HEK293 (cell line): ENCODE results near the gene HOXA11.

Source experiments
- KLF9 ChIP-seq: fragments of 450-650 bp; formaldehyde crosslinking; IDR thresholded peaks from 2 replicates; pipeline ENCODE4 v1.5.1; 2016; ENCODE audit warnings: missing biosample characterization, missing genetic modification characterization, low read depth
- ZNF19 ChIP-seq: fragments of 450-650 bp; formaldehyde crosslinking; IDR thresholded peaks from 2 replicates; pipeline ENCODE4; 2016; ENCODE audit warnings: missing biosample characterization, missing genetic modification characterization, low read depth
- ZNF423 ChIP-seq: fragments of 450-650 bp; formaldehyde crosslinking; IDR thresholded peaks from 2 replicates; pipeline ENCODE4 v1.5.1; 2016; ENCODE audit warnings: missing biosample characterization, missing genetic modification characterization
- ZNF670 ChIP-seq: fragments of 450-650 bp; formaldehyde crosslinking; IDR thresholded peaks from 2 replicates; pipeline ENCODE4 v1.5.1; 2016; ENCODE audit warnings: missing biosample characterization, missing genetic modification characterization, low read depth
- TF ChIP-seq, protein P1 (sequence below): fragments of 450-650 bp; formaldehyde crosslinking; IDR thresholded peaks from 2 replicates; pipeline ENCODE4 v1.5.1; 2016; ENCODE audit warnings: missing biosample characterization, missing genetic modification characterization

DNA sequence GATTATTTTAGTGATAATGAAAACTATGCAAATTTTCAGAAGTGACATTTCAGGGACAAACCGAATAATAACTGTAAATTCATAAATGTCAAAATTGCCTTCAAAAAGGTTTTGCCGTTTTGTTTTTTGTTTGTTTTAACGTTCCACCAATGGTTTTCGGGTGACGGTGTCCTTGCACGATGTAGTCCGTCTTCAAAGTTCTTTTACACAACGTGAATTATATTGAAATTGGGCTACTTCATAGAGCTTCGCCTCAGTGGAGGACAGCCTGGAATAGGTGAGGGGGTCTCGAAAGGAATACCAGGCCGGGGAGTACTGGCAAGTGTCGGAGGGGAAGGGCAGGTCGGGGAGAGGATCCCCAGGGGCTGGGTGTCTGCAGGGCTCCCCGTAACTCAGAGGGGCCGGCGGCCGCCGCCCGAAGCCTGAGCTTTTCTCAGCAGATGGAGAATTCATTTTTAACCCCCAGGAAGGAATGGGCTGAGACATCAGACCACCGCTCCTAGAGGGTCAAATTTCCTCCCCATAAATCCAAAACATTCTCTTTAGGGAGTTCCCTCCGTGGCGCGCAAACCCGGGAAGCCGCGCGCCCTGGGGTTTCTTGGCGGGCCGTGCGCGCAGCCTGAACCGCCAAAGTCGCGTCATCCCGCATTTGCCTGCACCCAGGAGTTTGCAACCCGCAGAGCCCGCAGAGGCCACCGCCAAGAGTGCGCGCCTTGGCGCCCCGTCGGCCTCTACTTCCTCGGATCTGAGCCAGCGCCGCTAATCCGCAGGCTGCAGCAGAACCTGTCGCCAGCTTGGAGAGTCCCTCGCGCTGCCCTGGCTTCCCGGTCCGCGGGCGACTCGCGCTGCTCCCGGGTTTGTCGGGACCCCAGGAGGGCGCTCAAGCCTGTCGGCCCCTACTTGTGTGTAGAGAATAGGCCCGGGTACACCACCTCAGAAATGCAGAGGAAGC, 40.2 kb upstream of the HOXA11 start:
- TF ChIP-seq ZNF19 (no peak), ZNF423 (tag by site-specific recombination) (no peak), ZNF670 (no peak), KLF9 (tag by site-specific recombination) (no peak)
- TF ChIP-seq, protein P1, sequence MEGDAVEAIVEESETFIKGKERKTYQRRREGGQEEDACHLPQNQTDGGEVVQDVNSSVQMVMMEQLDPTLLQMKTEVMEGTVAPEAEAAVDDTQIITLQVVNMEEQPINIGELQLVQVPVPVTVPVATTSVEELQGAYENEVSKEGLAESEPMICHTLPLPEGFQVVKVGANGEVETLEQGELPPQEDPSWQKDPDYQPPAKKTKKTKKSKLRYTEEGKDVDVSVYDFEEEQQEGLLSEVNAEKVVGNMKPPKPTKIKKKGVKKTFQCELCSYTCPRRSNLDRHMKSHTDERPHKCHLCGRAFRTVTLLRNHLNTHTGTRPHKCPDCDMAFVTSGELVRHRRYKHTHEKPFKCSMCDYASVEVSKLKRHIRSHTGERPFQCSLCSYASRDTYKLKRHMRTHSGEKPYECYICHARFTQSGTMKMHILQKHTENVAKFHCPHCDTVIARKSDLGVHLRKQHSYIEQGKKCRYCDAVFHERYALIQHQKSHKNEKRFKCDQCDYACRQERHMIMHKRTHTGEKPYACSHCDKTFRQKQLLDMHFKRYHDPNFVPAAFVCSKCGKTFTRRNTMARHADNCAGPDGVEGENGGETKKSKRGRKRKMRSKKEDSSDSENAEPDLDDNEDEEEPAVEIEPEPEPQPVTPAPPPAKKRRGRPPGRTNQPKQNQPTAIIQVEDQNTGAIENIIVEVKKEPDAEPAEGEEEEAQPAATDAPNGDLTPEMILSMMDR (tag by site-specific recombination), result no peak
